GM19099 (cell line): ENCODE data around the gene MAGI1.

Experiments used
- POLR2A ChIP-seq: IDR thresholded peaks from 3 replicates; pipeline ENCODE4 v1.6.1; 2011; ENCODE audit warnings: low read depth; ENCODE audit not compliant: insufficient read length; ENCODE audit errors: extremely low read depth

Gene MAGI1

GRCh38 chr3:65749066-65749465, 289.7 kb downstream of the MAGI1 start:
- TF ChIP-seq POLR2A, result no peak

DNA sequence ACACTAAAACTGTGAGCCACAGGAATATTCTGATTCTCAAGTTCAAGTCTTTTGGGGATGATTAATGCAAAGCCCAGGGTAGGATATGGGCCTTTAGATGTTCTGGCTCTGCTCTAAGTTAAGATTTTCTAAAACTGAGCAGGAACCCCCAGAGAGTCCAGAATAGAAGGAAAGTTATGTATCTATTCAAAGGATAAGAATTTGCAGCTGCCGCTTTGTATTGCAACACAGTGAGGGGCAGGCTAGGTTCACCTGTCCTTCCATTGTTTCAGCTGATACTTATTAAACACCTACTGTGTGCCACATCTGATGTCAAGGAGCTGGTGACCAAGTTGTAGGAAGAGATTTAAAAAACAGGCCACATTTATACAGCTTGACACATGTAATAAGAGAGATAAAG, 290.4 kb downstream of the MAGI1 start:
- TF ChIP-seq POLR2A, result no peak

DNA sequence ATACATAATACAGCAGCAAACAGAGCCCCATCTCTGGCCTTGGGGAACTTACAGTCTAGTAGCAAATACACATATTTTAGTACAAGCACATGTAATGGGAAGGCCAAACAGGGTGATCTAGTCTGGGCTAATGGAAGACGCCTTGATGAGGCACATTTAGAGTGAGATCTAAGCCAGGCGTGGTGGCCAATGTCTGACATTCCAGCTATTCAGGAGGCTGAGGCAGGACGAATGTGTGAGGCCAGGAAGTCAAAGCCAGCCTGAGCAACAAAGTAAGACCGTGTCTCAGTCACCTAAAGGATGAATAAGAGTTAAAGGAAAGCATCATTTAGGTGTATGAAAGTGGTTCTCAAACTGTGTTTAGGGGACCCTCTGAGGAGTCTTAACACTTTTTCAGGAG, 291.9 kb downstream of the MAGI1 start:
- no peak for TF ChIP-seq POLR2A

- TF ChIP-seq POLR2A, result no peak
These were observed 293.4 kb downstream of the MAGI1 start for GRCh38 chr3:65745306-65745705.

GRCh38 chr3:65742914-65743313, 295.8 kb downstream of the MAGI1 start:
- no peak for TF ChIP-seq POLR2A

- no peak for TF ChIP-seq POLR2A
These were observed 297.2 kb downstream of the MAGI1 start for GRCh38 chr3:65741540-65741939.

- no peak for TF ChIP-seq POLR2A
These were observed 298.7 kb downstream of the MAGI1 start for GRCh38 chr3:65739901-65740541.

DNA sequence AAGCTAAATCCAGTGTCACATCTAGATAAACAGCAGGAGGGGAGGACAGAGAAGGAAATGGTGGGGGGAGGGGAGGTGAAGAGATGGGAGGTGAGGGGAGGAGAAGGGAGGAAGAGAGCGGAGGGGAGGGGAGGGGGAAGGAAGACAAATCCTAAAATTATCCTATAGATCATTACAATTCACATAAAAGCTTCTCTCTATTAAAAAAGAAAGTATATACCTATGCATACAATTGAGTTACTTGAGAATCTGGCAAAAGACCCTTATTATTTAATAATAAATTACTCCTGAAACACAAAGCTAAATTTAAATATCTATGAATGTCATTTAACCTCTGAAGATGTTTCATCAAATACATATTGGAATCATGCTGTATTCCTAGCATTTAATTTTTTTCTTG, 303.9 kb downstream of the MAGI1 start:
- TF ChIP-seq POLR2A, result no peak

- TF ChIP-seq POLR2A, result no peak
These were observed 304.3 kb downstream of the MAGI1 start for GRCh38 chr3:65734382-65734781.

- no peak for TF ChIP-seq POLR2A
These were observed 305.3 kb downstream of the MAGI1 start for GRCh38 chr3:65733459-65733858.

DNA sequence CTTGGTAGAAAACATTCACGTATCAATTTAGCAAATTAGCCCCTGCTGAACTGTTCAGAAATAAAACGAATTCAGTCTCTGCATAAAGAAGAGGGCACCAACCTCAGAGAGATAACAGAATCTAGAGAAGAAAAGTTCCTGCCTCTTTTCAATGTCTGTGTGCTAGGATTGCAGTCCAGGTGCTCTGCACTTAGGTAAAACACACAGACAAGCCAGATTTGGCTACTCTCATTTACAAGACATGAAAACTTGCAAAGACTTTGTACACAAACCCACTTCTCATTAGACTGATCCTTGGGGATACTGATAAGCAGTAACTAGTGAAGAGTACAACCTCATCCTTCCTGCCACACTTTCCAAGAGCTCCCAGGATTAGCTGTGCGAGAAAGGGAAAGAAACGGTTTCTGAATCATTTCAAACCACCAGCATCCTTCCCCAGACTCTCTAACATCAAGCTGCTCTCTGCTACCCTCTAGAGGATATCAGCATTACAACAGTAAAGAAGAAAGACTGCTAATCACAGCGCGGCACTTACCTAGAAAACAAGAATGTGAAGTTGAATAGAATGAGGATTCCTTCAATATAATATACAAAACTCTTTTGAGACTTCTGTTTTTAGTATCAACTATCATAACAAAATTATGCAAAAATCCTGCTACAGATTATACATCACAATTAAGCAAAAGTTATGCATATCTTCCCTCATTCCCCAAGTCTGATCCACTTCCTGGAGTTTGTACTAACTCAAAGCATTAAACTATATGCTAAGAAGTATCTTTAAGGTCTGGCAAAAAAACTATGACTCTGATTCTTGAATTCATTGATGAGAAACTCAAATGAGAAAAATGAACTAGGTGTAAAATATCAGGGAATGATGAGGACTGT, 306.4 kb downstream of the MAGI1 start:
- TF ChIP-seq POLR2A, result no peak

GRCh38 chr3:65730449-65730848, 308.3 kb downstream of the MAGI1 start:
- TF ChIP-seq POLR2A, result no peak

GRCh38 chr3:65729973-65730372, 308.7 kb downstream of the MAGI1 start:
- no peak for TF ChIP-seq POLR2A

- TF ChIP-seq POLR2A, result no peak
These were observed 309.2 kb downstream of the MAGI1 start for GRCh38 chr3:65729555-65729954.

GRCh38 chr3:65728138-65728537, 310.6 kb downstream of the MAGI1 start:
- no peak for TF ChIP-seq POLR2A

GRCh38 chr3:65723985-65724384, 314.7 kb downstream of the MAGI1 start:
- no peak for TF ChIP-seq POLR2A
